Smooth muscle cell of the brain vasculature (primary cell): Measurements from ENCODE around the gene MFF.
"Not testable (repeated sequence)": the region's sequence is repeated elsewhere in the genome, so short reads cannot be mapped to it uniquely, and the experiment has no call there.

Source experiments
- DNase-seq: peaks from one replicate; pipeline ENCODE4 v3.0.0-alpha.2; 2012; ENCODE audit warnings: low read depth, low spot score

MFF gene

DNA sequence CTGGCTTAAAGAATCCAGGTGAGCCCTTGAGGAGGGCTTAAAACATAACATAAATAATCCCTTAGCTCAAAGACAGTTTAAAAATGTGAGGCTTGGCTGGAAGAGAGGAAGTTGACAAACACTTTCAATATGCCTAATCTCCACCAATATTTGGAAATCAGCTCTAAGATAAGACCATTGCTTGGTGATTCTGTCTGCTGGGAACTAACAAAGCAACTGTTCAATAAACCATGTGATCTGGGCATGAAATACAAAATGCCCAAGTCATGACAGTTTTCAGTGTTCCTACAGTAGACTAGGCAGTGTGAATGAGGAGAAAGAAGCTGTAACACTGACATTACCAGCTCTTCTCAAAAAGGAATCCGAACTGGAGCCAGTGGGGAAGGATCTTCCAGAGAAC lies 10.7 kb downstream of the MFF start:
- no peak for DNase-seq

DNA sequence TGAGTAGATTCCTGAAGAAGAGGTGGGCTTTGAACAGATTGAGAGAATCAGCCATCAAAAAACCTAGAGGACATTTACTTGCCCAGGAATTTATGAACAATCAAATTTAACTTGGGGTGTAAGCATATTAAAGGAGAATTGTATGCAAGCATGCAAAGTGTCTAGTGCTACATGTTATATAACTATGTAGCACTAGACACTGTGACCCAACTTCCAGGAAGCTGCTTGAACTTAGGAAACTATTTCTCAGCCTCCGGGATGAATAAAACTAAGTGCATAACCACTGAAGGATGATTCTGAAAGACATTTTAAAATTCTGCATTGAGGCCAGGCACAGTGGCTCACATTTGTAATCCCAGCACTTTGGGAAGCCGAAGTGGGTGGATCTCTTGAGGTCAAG lies 12.4 kb downstream of the MFF start:
- DNase-seq = no peak

DNA sequence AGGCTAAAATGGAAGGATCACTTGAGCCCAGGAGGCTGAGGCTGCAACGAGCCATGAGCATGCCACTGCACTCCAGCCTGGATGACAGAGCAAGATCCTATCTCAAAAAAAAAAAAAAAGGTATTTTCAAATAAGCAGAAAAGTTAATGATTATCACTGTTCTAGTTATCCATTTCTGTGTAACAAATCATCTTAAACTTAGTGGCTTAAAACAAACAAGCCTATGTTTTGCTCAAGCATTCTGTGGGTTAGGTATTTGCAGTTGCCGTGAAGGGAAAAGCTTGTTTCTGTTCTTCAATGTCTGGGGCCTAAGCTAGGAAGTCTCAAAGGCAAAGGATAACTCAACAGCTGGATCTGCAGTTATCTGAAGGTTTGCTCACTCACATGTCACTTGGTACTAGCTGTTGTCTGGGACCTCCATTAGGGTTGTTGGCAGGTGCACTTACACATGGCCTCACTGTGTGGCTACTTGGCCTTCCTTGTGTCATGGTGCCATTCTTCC lies 14.1 kb downstream of the MFF start:
- DNase-seq = no peak

DNA sequence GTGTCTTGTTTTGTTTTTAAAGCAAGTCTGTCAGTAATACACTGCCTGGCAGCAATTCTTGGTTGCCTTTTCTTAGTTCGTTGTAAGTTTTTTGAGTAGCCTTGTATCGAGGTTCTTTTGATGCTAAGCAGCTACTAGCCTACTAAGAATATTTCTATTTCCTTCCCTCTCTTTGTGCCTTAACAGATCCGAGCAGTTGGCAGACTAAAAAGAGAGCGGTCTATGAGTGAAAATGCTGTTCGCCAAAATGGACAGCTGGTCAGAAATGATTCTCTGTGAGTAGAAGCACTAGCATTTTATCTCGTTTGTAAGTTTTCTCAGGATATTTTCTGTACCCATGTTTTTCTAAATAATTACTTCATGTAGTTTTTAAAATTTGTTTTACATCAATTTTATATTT lies 15.1 kb downstream of the MFF start:
- no peak for DNase-seq

DNA sequence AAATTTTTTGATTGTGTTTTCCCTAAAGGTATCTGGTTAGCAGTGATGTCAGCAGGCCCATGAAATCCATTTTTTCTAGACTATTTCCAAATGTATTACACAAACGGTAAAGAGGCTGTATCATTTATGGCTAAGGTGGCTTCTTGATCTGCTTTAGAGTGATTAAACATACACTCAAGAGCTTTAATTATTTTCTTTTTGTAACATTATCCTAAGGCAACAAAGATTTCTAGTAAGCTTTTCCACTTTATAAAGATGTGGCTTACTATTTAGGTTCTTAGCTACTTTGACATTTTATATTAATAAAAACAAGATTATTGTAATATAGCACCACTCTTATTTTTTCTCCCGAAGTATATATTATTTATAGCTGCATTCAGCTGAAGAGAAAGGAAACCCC lies 16.5 kb downstream of the MFF start:
- DNase-seq = no peak

DNA sequence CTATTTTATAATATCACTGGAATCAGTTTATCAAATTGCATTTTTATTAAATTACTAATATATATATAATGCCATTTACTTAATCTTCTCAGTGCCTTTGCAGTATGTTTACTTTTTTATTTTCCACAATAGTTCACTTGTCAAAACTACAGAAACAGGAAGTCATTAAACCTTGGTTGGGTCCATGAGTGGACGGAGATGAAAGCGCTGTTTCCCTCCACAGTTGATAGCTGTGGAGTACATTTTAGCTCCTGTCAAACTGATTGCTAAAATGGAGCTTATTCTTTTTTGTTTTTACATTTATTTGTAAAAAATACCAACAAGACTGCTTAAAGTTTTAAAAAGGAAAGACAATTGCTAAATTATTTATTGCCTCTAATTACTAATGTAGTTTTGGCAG lies 19.2 kb downstream of the MFF start:
- DNase-seq = no peak

DNA sequence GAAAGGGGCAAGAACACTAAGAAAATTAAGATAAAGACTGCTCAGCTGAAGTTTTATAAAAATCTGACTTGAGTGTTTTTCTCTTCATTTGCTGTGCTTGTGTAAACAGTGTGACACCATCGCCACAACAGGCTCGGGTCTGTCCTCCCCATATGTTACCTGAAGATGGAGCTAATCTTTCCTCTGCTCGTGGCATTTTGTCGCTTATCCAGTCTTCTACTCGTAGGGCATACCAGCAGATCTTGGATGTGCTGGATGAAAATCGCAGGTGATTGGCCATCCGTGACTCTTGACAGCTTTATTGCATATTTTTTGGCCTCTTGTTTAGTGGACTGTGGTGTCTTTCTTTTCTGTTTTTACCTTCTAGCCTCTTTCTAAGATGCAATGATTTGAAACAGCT lies 22.1 kb downstream of the MFF start:
- DNase-seq = no peak

DNA sequence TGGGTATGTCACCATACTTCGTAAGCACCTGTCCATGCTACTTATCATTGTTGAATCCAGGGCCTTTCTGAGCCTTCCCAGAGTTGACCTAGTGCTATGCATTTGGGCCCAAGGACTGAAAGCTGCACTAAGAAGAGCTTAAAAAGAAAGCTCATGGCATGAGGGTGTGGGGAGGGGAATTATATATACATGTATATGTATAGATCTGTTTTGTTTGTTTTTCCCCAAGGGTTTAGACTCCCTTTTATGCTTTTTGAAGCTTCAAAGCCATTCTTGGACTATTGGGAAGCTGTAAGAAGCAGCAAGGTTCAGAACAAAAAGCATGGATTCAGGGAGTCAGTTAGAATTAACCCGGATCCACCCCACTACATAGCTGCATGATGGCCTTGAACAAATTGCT lies 23.3 kb downstream of the MFF start:
- DNase-seq = no peak

DNA sequence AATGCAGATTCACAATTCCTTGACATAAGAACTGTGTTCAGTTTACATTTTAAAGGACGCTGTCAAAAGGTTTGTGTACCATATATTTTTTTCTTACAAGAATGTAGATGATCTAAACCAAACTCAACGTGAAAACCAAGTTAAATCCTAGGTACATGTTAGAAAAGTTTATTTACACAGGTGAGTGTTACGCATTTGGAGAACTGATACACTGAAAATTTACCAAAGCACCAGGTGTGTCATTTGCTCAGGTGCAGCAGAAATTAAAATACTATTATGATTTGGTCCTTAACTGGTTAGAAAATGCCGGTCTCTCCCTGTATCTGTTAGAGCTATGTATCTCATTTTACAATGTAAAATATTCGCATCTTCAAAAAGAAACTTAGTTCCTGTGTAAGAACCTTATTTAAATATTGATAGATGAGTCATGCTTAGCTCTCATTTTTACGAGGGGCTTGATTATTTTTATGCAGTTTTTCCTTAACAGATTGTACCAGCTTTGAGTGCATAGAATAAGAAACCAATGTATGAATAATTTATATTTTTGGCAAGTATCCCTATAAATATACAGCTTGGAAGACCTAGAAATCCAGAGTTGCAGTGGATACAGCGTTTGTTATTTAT lies 25.1 kb downstream of the MFF start:
- DNase-seq = no peak

DNA sequence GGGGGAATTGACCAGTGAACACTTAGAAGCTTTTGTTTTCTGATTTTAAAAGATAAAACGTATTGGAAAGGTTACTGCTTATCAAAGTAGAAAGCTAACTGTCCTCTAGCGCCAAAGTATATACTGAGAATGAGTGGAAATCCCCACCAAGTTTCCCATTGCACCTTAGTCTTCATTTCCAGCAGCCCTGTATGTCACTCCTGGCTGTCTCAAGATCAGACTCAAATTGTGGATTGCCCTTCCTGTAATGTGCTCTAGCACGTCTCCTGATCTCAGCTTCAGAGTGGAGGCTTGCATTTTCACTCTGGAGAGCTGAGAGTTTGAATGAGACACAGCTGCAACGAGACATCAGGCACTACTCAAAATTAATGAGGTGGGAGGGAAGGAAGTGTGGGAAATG lies 26.6 kb downstream of the MFF start:
- DNase-seq = no peak

DNA sequence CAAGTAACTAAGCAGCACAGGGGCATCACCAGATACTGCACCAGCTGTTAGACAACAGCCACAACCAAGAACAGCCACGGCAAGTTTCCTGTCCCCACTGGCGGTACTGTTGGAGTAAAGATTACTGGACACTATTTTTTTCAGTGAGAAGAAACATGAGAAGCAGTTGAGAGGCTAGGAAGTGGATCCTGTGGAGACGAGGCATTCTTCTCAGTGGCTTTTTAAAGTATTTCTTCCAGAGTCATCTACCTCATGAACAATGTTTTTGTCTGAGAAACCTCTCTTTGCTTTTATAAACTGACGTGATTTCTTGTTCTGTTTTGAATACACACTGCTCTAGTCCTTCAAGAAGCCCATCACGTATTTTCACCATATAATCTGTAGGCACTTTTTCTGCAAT lies 35.3 kb downstream of the MFF start:
- peak; percentile 21 for DNase-seq

DNA sequence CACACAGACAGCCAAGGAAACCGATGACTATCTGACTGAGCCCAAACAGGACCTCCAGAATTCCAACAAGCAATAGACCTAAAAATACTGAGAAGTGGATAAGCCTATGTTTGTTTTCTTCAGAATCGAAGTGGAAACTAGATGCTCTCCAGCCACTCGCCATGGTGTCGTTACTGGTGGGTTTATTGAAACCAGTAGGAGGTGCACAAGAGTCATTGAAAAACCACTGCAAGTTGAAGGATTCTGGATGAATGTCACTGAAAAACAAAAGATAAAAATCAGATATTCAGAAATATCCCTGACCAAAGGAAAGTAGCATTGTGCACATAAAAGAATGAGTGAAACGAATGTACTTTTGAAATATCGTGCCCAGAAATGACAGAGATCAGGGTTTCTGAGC lies 38.7 kb downstream of the MFF start:
- no peak for DNase-seq

DNA sequence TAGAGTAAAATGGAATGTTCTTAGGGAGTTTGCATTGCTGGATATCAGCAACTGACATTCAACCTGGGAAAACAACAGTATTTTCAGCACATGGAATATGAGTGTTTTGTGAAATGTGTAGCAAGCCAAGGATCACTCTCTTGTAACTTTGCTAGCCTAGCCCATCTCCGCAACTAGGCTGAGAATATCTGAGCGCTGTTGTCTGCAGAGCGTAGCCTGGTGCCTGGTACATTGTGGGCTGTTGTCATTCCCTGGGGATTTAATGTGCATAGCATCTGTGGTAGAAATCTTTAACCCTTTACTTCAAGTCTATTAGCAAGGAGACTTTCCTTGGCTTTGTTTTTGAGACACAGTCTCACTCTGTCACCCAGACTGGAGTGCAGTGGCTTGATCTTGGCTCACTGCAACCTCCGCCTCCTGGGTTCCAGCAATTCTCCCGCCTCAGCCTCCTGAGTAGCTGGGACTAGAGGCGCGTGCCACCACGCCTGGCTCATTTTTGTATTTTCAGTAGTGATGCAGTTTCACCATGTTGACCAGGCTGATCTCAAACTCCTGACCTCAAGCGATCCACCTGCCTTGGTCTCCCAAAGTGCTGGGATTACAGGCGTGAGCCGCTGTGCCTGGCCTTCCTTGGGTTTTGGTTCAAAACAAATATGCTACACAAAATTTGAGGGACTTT lies 39.7 kb downstream of the MFF start:
- not testable (repeated sequence) for DNase-seq

DNA sequence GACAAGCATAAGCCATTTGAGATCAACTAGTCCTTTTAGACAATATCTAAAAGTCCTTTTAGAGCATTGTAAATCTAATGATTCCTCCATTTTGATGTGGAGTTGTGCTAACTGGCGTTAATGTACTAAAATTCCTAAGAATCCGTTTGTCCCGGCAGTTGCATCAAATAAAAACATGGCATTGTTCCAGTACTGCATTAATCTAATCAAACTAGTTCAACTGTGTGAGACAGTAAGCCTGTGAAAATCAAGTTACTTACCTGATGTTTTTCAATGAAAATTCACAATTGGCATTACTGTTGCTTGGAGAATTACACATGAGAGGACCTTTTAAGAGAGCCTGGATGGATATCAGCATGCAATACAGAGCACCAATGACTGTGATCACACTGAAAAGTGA lies 40.8 kb downstream of the MFF start:
- DNase-seq = no peak

DNA sequence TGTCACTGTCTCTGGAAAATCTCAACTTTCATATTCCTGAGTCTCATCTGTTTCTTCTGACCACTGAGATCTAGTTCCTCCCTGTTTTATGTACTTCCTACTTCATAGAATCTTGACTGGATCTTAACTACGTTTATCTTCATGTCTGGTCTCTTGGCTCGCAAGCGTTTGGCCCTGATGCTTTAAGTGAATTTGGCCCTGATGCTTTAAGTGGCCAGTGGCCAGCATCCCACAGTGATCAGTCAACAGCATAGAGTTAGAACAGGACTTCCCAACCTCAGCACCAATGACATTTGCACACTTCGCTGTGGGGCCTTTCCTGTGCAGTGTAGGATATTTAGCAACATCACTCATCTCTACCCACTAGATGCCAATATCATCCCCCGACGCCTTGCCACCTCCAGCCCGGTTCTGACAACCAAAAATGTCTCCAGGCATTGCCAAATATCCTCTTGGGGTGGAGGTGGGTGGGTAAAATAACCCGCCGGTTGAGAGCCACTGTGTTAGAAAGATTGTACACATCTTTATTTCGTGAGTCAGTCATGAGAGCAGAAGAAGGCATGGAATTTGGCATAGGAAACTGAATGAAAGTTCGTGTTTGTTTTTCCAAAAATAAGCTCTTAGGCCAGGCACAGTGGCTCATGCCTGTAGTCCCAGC lies 41.8 kb downstream of the MFF start:
- peak; percentile 72 for DNase-seq

DNA sequence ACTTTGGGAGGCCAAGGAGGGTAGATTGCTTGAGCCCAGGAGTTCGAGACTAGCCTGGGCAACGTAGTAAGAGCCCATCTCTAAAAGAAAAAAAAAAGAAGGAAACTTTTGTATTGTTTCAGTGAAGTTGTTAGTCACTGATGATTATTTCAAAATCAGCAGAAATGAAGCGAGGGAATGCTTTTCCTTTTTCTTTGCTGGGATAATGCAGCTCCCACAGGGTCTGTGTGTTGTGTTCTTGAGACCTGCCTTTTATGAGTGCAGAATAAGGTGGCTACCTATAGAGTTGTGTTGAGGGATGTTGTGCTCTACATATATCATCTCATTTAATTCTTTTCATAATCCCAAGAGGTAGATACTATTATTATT lies 42.4 kb downstream of the MFF start:
- DNase-seq = no peak

DNA sequence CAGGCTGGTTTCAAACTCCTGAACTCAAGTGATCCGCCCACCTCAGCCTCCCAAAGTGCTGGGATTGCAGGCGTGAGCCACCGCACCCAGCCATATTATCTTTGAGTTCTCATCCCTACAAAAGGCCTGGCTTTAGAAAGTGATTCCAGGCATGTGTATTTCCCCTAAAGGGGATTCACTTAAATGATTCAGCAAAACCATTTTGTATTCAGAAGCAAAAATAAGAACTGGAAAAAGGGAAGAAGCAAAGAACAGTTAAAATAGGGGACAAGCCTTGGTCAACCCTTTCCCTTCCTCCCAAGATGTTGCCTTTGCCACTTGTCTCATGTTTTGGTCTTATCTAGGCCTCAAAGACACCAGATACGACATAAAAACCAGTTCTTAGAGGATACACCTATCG lies 43.5 kb downstream of the MFF start:
- DNase-seq = no peak

DNA sequence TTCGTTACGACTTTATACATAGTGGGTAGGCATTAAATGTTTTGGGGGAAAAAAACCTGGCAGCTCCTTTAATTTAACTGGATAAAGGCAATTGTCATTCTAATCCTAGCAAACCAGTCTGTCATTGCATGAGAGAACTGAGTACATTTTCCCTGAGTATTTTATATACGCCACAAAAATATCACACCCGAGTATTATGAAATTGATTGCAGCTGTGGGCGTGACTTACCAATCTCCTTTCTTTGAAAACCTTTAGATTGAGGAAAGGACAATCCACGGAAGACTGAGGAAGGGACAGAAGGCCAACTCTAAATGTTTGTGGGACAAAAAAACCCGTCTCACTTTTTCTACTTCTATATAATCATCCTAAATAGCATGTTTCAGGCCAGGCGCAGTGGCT lies 45.0 kb downstream of the MFF start:
- no peak for DNase-seq

DNA sequence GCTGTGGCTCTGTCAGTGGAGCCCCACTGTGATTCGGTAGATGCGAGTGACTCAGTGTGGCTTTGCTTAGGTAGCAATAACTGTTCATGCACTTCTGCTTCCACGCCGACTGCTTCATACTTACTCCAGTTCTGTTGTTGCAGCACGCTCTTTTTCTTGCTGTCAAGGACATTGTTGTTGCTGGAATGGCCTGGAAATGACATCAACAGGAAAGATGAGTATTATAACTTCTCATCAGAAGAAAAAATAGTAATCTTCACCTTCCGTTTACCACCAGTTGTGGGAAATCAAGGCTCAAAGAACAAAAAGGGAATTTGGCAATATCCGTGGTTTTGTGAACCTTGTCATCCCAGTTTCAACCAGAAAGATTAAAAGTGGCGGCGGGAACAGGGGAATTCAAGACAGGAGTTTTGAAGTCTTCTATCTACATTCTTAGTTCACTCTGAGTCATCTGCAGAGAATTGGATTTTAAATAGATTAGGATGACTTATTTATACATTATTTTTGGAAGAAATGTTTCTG lies 45.8 kb downstream of the MFF start:
- DNase-seq = peak; percentile 17

DNA sequence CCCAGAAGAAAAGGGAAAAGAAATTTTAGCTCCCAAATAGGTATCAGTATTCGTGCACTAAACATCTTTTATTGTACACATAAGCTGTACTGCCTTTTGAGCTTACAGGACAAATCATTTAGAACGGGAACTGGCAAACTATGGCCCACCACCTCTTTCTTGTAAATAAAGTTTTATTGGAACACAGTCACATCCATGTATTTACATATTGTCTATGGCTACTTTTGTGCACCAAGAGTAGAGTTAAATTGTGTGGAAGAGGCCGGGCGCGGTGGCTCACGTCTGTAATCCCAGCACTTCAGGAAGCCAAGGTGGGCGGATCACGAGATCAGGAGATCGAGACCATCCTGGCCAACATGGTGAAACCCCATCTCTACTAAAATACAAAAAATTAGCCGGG lies 48.3 kb downstream of the MFF start:
- DNase-seq = no peak

DNA sequence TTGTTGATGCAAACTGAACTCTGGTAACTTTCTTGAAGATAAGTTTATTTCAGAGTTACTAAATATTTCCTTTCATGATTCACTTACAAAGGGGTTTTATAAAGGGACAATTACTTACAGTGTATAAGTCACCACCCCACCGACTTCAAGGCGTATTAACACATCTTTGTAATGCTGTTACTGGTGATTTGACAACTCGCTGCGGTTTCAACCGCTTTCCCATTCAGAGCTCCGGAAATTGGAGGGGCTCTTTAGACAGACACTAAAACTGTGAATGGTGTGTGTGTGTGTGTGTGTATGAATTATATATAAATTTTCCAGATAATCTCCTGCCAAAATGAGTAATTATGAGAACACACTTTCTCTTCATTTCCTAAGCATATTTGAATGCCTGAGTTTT lies 49.1 kb downstream of the MFF start:
- DNase-seq = no peak

DNA sequence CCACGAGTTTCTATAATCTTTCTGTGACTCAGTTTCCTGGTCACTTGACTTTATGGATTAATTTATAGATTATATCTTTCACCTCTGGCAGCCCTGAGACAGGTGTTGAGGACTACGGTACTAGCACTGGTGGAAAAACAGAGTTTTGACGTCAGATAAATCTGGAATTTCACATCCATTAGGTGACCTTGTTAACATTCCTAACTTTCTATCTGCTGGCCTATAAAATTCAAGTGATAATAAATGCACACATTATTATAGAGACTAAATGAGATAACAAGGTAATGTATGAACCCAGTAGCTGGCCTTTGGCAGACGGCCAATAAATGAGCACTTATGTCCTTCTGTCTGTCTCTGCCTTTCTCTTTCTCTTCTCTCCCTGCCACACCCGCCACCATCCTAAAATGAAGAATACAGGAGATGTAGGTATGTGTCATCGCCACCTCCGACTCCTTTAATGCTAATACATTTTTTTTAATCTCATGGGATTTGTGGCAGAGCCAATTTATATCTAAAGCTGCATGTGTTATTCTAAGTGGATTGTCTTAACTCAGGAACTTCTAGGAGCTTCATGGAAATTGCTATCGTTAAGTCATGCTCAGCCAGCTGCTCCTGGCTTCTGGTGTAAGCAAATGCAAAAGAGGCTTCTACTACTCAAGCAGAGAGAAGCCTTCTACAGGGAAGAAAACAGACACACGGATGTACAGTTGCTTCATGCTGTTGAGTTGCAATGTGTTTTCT lies 51.8 kb downstream of the MFF start:
- no peak for DNase-seq
